Mesothelial cell of epicardium (in vitro differentiated cells): Measurements from ENCODE around the gene OGDH. TPM values are rescaled to one million over a fixed set of nuclear protein-coding genes. Genes with fewer than 3 reads are reported as not detected.
"Not testable (repeated sequence)": the region's sequence is repeated elsewhere in the genome, so short reads cannot be mapped to it uniquely, and the experiment has no call there.

Experiments
- DNase-seq, 2 experiments: peaks; one replicate each; pipeline ENCODE4 v3.0.0; 2021; ENCODE audit warnings: low spot score in 2 of 2; ENCODE audit not compliant: unreplicated experiment in 2 of 2
- H3K27ac Mint-ChIP-seq: 2 replicates; pipeline ENCODE4 v1.8.0; 2021; ENCODE audit warnings: mixed read lengths
- H3K27me3 Mint-ChIP-seq: 2 replicates; pipeline ENCODE4 v1.8.0; 2021; ENCODE audit warnings: low read depth, mixed read lengths
- H3K36me3 Mint-ChIP-seq: 2 replicates; pipeline ENCODE4 v1.8.0; 2021; ENCODE audit warnings: mixed read lengths
- H3K4me1 Mint-ChIP-seq: 2 replicates; pipeline ENCODE4 v1.8.0; 2021; ENCODE audit warnings: mixed read lengths
- H3K4me3 Mint-ChIP-seq: 2 replicates; pipeline ENCODE4 v1.8.0; 2021; ENCODE audit warnings: mild to moderate bottlenecking, moderate library complexity, mixed read lengths
- H3K9me3 Mint-ChIP-seq: 2 replicates; pipeline ENCODE4 v1.8.0; 2021; ENCODE audit warnings: mixed read lengths
- total RNA-seq: library from RNA; stranded (reverse); gene quantifications from 3 replicates; pipeline ENCODE4 v1.2.1, GENCODE V29; 2021
- TF ChIP-seq, protein P1 (sequence below): fragments of 200-600 bp; sonication (generic); IDR thresholded peaks from one replicate; pipeline ENCODE4 v1.5.0; 2021; ENCODE audit warnings: antibody characterized with exemption; ENCODE audit not compliant: unreplicated experiment

OGDH gene
- 67.4 to 72.8 TPM (median 71.2 TPM) in 3 replicates for total RNA-seq

DNA sequence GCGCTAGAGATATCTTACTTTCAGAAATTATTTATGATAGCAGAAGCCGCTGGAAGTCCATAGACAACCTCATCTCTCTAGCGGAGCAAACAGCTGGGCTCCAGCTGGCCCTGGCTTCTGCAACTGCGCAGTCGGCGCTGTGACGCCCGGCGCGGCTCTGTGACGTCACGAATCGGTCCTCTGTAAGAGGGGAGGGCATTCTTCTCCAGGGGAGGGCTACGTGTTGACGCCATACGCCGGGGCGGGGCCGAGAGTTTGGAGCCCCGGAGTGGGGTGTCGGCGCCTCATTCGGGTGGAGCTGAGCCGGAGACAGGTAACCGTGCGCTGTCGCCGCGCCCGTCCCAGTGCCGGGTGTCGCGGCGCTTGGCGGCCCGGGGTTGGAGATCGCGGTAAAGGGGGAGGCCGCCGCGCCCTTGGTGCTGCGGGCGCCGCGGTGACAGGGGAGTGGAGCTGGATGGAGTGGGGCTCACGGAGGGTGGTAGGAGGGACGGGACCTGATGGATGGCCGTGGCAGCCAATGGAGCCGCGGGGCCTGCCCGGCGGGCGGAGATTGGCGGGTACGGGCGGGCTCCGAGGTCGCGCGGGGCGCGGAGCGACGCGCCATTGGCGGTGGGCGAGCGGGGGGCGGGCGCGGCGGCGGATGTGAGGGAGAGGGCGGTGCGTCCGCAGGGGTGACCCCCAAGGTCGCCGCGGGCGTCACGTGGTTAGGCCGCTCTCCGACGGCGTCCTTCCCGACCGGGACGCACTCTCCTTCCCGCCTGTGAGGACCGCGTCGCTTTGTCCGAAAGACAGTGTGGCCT, at the start of gene OGDH:
Gene OGDH, plus strand, starts transcription at position 287 of the 800 bp plus-strand sequence. CDS start 17,717 bp downstream, outside the sequence.
- Mint-ChIP-seq H3K27ac (peak within 1 kb of the TSS; percentile 100), H3K4me3 (peak within 1 kb of the TSS; percentile 97), H3K36me3 (no peaks in the 10 kb centered on the region), H3K4me1 (peaks cover 20% of the 10 kb centered on the region), H3K9me3 (no peaks in the 10 kb centered on the region), H3K27me3 (no peaks in the 10 kb centered on the region)
- DNase-seq, result peak; percentile 97 to 99
- TF ChIP-seq, protein P1, sequence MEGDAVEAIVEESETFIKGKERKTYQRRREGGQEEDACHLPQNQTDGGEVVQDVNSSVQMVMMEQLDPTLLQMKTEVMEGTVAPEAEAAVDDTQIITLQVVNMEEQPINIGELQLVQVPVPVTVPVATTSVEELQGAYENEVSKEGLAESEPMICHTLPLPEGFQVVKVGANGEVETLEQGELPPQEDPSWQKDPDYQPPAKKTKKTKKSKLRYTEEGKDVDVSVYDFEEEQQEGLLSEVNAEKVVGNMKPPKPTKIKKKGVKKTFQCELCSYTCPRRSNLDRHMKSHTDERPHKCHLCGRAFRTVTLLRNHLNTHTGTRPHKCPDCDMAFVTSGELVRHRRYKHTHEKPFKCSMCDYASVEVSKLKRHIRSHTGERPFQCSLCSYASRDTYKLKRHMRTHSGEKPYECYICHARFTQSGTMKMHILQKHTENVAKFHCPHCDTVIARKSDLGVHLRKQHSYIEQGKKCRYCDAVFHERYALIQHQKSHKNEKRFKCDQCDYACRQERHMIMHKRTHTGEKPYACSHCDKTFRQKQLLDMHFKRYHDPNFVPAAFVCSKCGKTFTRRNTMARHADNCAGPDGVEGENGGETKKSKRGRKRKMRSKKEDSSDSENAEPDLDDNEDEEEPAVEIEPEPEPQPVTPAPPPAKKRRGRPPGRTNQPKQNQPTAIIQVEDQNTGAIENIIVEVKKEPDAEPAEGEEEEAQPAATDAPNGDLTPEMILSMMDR, result no peak

DNA sequence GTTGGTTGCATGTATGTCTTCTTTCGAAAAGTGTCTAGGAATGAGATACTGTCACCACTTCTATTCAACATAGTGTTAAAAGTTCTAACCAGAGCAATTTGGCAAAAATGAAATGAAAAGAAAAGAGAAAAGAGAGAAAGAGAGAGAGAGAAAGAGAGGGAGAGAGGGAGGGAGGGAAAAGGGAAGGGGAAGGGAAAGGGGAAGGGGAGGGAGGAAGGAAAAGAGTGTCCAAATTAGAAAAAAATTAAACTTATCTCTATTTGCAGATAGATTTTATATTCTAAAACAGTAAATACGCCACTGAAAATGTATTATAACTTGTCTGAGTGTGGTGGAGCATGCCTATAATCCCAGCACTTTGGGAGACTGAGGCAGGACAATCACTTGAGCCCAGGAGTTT, 48.9 kb upstream of the OGDH start:
- TF ChIP-seq, protein P1, result no peak
- Mint-ChIP-seq H3K36me3 (no peaks in the 10 kb centered on the region), H3K27me3 (peaks cover 3% of the 10 kb centered on the region), H3K27ac (no peak overlapping the region), H3K4me1 (no peaks in the 10 kb centered on the region), H3K9me3 (no peaks in the 10 kb centered on the region), H3K4me3 (no peak overlapping the region)
- no peak for DNase-seq

DNA sequence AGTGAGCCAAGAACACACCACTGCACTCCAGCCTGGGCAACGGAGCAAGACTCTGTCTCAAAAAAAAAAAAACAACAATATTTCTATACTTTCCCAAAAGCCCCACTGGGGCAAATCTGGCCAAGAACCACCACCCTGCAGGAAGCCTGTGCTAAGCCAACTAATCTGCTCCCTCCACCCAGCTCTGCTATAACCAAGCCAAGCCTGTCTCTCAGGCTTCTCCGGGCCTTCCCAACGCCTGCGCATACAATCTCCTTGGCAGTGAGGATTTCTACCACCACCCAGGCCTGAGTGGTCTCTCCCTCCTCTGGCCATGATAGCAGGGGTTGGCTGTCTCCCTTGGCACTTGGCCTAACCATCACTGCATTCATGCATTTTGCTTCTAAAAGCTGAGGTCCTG, 46.9 kb upstream of the OGDH start:
- H3K9me3 Mint-ChIP-seq, result no peaks in the 10 kb centered on the region
- peaks cover 10% of the 10 kb centered on the region for H3K36me3 Mint-ChIP-seq
- H3K4me3 Mint-ChIP-seq, result no peak overlapping the region
- peaks cover 3% of the 10 kb centered on the region for H3K27me3 Mint-ChIP-seq
- H3K27ac Mint-ChIP-seq, result no peak overlapping the region
- TF ChIP-seq, protein P1, result no peak
- DNase-seq, result no peak
- no peaks in the 10 kb centered on the region for H3K4me1 Mint-ChIP-seq

DNA sequence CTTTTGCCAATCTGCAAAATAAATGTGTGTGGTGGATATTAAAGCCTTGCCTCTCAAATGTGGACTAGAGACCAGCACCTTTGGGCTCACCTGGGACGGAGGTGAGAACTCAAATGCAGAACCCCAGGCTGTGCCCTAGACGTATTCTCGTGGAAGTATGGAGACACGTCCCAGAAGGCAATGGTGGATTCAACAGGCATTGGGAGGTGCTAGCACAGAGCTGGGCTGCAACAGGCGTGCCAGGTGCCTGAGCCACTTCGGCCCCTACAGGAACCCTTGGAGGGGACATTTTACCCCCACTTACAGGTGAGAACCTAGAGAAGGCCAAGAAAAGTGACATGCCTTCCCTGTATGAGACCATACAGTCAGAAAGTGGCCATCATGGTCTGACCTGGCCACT, 44.9 kb upstream of the OGDH start:
- DNase-seq, result no peak
- Mint-ChIP-seq H3K4me3 (no peak overlapping the region), H3K36me3 (peaks cover 14% of the 10 kb centered on the region), H3K27me3 (peaks cover 3% of the 10 kb centered on the region), H3K27ac (no peak overlapping the region), H3K9me3 (no peaks in the 10 kb centered on the region), H3K4me1 (no peaks in the 10 kb centered on the region)
- TF ChIP-seq, protein P1, result no peak

DNA sequence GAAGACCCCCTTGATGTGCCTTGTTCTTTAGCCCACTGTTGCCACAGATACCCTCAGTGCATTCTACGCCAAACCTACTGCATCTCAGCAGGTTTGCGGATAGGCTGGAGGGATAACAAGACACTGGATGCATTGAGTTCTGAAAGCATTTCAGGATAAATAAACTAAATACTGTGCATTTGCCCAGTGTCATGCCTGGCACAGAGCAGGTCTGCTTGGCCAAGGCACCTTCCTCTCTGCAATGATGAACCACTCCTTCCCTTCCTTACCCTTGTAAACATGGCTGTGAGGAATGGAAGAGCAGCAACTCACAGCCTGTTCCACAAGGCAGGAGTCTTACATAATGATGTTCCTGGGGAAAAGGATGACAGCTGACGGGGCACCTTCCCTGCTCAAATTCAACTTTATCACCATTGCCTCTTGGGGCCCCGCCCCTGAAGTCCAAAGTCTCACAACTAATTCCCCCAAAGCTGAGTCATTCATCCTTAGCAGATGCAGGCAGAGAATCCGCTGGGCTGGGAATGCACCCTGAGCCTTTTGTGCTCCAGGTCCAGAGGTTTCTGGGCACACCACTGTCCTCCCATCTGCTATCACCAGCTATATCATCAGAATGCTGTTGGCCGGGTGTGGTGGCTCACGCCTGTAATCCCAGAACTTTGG, 44.3 kb upstream of the OGDH start:
- no peak for DNase-seq
- Mint-ChIP-seq H3K9me3 (no peaks in the 10 kb centered on the region), H3K4me1 (no peaks in the 10 kb centered on the region), H3K36me3 (peaks cover 14% of the 10 kb centered on the region), H3K27me3 (peaks cover 3% of the 10 kb centered on the region), H3K27ac (no peak overlapping the region), H3K4me3 (no peak overlapping the region)
- TF ChIP-seq, protein P1, result no peak

- DNase-seq, H3K4me1 Mint-ChIP-seq, H3K27ac Mint-ChIP-seq, H3K4me3 Mint-ChIP-seq, H3K9me3 Mint-ChIP-seq, H3K27me3 Mint-ChIP-seq: not testable (repeated sequence)
- peaks cover 19% of the 10 kb centered on the region for H3K36me3 Mint-ChIP-seq
Measured at GRCh38 chr7:44562622-44562962, 43.8 kb upstream of the OGDH start.
